GM19463 (cell line): ENCODE data around the gene KCNJ14.

Experiments used
- ATAC-seq: cut with Tn5 transposase; IDR thresholded peaks from one replicate; pipeline ENCODE4 v1.9.1; 2021; ENCODE audit warnings: mild to moderate bottlenecking, moderate library complexity; ENCODE audit not compliant: unreplicated experiment

The KCNJ14 gene

GRCh38 chr19:48501494-48502349 lies 46.3 kb downstream of the KCNJ14 start:
- no peak for ATAC-seq

DNA sequence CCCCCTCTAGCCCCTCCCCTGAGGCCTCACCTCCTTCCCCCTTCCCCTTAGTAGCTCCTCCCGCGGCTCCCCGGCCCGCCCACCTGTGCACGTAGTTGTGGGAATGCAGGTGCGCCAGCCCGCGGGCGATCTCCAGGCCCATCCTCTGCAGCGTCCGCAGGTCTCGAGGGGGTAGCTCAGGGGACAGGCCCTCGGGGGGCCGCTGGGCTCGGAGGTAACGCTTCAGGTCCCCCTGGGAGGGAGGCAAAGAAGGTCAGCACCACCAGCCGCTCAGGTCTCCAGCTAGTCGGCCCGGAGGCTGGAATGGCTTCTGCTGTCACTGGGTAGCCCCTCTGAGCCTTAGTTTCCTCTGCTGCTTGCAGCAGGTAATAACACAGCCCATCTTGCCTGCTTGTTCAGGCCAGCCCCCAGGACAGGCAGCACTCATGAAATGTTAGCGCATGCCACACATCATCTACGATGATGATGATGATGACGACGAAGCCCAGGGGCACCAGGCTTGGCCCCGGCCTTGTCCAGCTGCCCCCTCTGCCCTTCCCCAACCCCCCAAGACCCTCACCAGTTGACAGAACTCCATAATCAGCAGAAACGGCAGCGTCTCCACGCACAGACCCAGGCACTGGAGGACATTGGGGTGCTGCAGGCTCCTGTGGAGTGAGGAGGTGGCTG lies 47.1 kb downstream of the KCNJ14 start:
- no peak for ATAC-seq

DNA sequence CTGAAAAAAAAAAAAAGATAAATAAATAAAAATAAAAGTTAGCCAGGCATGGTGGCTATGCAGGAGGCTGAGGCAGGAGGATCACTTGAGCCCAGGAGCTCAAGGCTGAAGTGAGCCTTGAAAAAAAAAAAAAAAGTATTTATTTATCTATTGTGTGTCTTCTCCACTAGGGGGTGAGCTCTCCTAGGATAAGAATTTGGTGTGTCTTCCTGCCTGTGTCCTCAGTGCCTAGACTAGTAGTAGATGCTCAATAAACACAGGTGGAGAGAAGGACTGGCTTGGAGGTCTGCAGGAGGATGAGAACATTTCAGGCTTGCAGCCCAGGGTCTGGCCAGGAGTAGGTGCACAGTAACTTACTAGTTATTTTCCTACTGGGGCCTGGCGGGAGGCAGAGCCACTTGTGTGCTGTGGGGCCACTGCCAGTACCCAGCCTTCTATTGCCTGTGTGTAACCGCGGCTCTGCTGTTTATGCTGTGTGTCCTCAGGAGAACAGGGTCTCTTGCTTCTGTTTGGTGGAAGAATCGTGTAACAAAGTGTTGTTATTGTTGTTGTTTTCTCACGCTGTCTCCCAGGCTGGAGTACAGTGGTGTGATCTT lies 50.9 kb downstream of the KCNJ14 start:
- ATAC-seq: no peak

DNA sequence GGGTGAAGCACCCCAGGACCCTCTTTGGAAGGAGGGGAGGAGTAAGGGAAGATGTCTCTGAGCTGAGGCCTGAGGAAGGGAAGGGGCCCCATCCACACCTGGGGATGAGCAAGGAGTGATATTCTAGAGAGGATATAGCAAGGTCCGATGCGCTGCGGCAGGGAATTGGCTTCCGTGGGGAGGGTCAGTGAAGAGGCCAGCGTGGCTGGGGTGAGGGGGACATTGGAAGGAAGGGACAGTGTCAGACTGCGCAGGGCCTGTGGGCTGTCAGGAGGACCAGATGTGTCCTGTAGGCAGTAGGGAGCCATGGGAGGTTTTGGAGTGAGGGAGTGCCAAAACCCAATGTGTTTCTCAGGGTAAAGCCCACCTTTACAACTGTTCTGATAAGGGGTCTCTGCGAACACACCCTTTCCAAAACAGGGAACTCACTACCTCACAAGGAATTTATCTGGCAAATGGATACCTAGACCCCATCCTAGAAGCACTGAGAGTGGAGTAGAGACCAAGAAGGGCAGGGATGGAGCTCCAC lies 52.6 kb downstream of the KCNJ14 start:
- no peak for ATAC-seq

DNA sequence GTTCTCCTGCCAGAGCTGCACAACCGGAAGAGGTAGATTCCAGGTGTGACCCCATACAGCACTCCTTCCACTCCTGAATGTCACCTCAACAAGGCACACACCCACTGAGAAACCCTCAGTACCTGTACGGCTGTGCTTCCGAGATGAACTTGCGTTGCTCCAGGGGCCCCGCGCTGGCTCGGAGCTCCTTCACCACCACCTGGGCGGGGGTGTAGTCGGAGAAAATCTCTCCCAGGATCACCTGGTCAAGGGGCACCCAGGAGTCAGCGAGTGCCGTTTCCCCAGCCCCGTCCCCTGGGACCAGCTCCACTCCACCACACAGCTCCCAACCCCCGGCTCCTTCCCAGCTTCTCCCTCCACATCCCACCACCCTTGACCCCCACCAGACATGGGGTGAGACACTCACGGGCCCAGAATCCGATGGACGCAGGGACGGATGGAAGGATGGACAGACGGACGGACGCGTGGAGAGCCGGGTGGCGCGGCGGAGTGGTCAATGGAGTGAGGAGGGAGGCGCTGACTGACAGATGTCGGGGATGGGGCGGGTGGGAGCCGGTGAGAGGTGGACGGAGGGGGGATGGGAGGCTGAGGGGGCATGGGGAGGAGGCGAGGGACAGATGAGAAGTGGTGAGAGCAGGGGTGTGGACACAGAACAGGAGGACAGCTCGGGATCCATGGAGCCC lies 53.5 kb downstream of the KCNJ14 start:
- ATAC-seq: no peak

DNA sequence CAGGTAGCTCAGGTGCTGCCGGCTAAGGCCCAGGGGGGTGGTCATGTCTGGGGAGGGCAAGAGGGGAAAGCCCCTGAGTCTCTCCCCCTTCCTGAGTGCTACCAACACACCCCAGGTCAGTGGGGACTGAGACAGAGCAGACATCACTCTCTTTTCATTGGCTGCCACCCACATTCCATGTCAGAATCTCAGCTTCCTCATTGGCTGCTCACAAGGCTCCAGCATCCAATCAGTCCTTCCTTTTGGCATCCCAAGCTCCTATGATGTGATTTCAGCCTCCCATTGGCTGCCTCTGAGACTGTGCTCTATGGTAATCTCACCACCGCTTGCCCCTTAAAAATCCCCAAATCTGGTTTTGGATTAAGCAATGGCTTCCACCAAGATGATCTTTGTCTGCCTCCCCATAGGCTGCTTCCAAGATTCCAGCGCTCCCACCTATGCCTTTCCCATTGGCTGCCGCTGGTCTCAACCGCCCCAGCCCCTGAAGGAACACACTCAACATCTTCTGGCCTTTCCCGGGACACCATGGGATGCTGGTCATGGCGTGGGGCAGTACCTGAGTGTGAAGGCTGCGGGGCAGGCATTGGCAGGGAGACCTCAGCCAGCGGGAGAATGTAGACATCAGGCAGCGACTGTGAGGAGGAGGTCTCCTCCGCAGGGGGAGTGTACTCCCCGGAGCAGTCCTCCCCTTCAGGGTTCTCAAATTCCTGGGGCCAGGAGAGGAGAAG lies 54.3 kb downstream of the KCNJ14 start:
- no peak for ATAC-seq

DNA sequence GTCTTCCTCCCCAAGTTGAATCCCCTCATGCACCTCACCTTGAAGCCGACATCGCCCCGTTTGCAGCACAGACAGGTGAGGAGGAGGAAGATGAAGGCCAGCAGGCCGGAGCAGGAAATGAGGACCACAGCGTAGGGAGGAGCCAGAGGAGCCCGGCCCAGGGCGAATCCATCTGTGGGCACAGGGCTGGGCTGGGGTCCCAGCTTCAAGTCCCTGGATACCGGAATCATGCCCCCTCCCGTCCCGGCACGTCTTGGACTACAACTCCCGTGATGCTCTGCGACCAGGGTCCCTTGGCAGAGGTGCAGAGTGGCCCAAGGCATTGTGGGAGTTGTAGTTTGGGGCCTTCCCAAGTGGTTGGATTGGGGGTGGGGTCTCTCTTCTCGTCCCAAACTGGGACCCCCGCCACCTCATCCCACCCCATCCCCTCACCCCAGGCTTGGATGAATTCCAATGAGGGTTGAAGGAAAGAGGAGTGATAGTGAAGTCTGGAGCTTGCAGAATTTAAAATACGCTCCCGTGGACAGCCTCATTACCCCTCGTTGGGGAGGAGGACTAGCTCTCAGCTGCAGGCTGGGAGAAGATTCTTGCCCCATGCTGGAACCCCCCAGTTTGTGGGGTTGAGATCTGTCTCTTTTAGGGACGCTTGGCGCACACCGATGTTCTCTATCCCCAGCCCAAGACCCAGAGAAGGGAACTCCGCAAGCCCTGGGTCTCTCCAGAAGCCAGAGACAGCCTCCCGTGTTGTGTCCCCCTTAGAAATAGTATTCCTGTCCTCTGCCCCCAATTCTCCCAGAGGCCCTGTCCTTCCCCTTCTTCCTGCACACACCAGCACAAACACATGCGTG lies 55.3 kb downstream of the KCNJ14 start:
- ATAC-seq: no peak

DNA sequence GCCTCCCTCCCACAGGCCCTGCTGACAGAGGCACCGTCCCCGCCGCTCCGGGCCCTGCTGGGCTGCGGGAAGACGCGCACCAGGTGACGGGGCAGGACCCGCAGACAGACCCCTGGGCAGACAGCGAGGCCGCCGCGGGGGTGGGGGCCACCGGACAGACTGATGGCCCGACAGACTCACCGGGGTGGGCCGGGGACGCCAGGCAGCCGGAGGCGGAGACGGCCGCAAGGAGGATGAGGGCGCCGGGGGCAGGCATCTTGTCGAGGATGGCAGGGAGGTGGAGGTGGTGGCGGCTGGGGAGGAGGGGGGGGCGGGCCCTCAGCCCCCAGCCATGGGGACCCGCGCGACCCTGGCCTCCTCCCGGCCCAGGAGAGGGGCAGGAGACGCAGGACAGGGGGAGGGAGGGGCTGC lies 56.0 kb downstream of the KCNJ14 start:
- no peak for ATAC-seq

DNA sequence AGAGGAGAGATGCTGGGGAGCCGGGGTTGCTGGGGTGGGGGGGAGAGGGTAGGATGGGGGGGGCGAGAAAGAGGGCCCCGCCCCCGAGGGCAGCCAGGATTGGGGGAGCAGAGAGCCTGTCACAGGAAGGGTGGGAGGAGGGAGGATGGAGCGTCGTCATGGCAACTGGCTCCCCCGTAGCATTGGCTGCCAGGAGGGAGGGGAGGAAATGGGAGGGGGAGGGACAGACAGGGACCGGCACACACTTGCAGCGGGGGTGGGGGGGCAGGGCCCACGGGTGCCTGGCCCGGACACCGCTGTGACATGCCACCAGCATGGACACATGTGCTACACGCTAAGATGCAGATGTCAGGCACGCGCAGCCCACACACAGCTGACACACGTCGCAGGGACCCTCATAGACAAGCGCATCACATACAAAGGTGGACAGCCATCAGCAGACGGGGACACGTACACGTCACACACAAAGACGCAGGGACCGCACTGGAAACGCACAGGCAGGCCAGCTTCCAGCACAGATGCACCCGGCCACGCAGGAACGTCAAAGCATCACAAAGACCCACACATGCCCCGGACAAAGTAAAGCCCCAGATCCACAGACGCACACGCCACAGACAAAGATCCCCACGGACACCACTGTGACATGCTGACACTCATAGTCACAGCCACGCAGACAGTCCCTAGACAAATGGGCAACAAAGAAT lies 56.6 kb downstream of the KCNJ14 start, which contains the start of gene LMTK3:
TSS of gene LMTK3 (minus strand) at position 36 of the 704 bp plus-strand sequence. CDS start 259 bp downstream, outside the sequence.
- ATAC-seq: no peak

GRCh38 chr19:48512504-48513288 lies 57.3 kb downstream of the KCNJ14 start:
- ATAC-seq: no peak

GRCh38 chr19:48513289-48514122 lies 58.1 kb downstream of the KCNJ14 start:
- ATAC-seq: no peak

GRCh38 chr19:48514123-48514458 lies 58.7 kb downstream of the KCNJ14 start:
- no peak for ATAC-seq

- no peak for ATAC-seq
Observed at GRCh38 chr19:48516536-48516935, 61.2 kb downstream of the KCNJ14 start.
